ENCODE measurements around the gene KNTC1.
"Not testable (repeated sequence)": the region's sequence is repeated elsewhere in the genome, so short reads cannot be mapped to it uniquely, and the experiment has no call there.

Gene KNTC1

GRCh38 chr12:122646517-122647217 is 119.6 kb downstream of the KNTC1 start:
- no peak for DNase-seq (ENCODE audit: low read depth)

GRCh38 chr12:122651520-122652224 is 124.6 kb downstream of the KNTC1 start:
- DNase-seq (ENCODE audit: low read depth) = no peak

GRCh38 chr12:122653291-122653690 is 126.2 kb downstream of the KNTC1 start:
- not testable (repeated sequence) for DNase-seq (ENCODE audit: low read depth)

GRCh38 chr12:122656298-122656697 is 129.2 kb downstream of the KNTC1 start:
- DNase-seq (ENCODE audit: low read depth) = no peak

- DNase-seq (ENCODE audit: low read depth) = no peak
Observed at GRCh38 chr12:122659579-122659978, 132.5 kb downstream of the KNTC1 start.

GRCh38 chr12:122661246-122661645 is 134.2 kb downstream of the KNTC1 start:
- no peak for DNase-seq (ENCODE audit: low read depth)

- no peak for DNase-seq (ENCODE audit: low read depth)
Observed at GRCh38 chr12:122661938-122662337, 134.9 kb downstream of the KNTC1 start.

- DNase-seq (ENCODE audit: low read depth) = no peak
Observed at GRCh38 chr12:122665349-122665748, 138.3 kb downstream of the KNTC1 start.

GRCh38 chr12:122665759-122666158 is 138.7 kb downstream of the KNTC1 start:
- DNase-seq (ENCODE audit: low read depth) = no peak

- no peak for DNase-seq (ENCODE audit: low read depth)
Observed at GRCh38 chr12:122668268-122668667, 141.2 kb downstream of the KNTC1 start.

- DNase-seq (ENCODE audit: low read depth) = no peak
Observed at GRCh38 chr12:122669397-122670070, 142.5 kb downstream of the KNTC1 start.

GRCh38 chr12:122672515-122672914 is 145.5 kb downstream of the KNTC1 start:
- DNase-seq (ENCODE audit: low read depth) = no peak
